Heart left ventricle (tissue), 13 donors: Measurements from ENCODE around the gene SMCO2.

ENCODE experiments used
- CTCF ChIP-seq, 12 donors: fragments of 200-600 bp; sonication (generic) in 4 of 12; IDR thresholded peaks; one replicate each; pipeline versions ENCODE4 v1.5.0 to v1.8.0; 2018 to 2022; ENCODE audit warnings: antibody characterized with exemption in 12 of 12, mild to moderate bottlenecking in 5 of 12
- POLR2A ChIP-seq, 2 donors: fragments of 450-650 bp; IDR thresholded peaks; one replicate each; pipeline ENCODE4 v1.6.1; 2017; ENCODE audit warnings: antibody characterized with exemption in 2 of 2, mild to moderate bottlenecking in 2 of 2, moderate library complexity in 2 of 2
- donor health status: ischemic (EF 13 %, LVEDD 7.1; RV severe dilation, severe dysfunction).
- donor health status: DM: no; HTN: yes; CAD: no.
- donor health status: DM: no; HTN: no; CAD: no.
- donor health status: ischemic (EF 25% LVEDD 6.9; RV normal size, moderate dysfunction).
- donor health status: ischemic (EF 25% LVEDD 5.7; RV mildly dilated, moderate dysfunction).
- donor health status: ischemic (EF 35%, LVEDD 5.7; RV mildly dilated, moderate dysfunction).
- donor health status: nonischemic (EF 11% LVEDD 7.7; RV severe dilation, severe dysfunction).
- donor health status: DM: yes; HTN: yes; CAD: no.
- donor health status: PGD.
- donor health status: ischemic (EF 29% LVEDD 5.4; RV normal size, mild dysfunction).
- donor health status: nonischemic (EF 23%, LVEDD 6.1; RV moderate dilation, normal function).

DNA sequence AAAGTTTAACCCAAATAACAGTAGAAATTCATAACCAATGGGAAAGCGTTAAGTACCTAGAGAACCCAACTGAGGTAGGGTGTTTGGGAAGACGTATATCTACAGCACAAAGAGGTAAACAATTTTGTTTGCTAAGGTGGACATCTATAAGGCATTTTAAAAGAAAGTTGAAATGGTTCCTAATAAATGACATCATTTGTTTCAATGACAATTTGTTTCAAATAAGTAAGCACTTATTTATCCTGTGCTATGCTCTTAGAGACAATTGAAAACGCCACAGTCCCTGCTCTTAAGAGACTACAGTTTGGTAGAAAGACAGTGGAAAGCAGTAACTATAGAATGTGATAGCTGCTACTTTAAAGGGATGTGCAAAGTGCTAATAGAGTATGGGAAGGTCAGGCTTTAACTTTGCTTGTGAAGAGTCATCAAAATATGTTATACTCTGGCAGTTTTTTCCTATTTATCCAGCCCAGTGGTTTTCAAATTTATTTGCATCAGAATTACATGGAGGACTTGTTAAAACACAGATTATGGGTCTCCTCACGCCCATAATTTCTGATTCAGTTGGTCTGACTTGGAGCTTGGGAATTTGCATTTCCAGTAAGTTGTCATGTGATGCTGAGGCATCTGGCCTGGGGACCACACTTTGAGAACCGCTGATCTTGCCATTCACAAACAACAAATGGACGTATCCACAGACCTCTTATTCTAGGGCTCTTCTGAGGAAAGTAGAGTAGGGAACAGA is 19.6 kb upstream of the SMCO2 start:
- TF ChIP-seq CTCF (IDR thresholded peaks at IDR 0.05) (no peak), POLR2A (IDR thresholded peaks at IDR 0.05) (no peak)
